ENCODE data around the gene BARHL1.

BARHL1 gene

GRCh38 chr9:132637801-132638200 lies 55.4 kb downstream of the BARHL1 start:
- H3K9me2 ChIP-seq (replicated peaks; ENCODE audit: insufficient read depth, low read length) = no peaks in the 10 kb centered on the region
- H3K9me3 ChIP-seq (ENCODE audit: insufficient read depth, low read length) = no peaks in the 10 kb centered on the region
- H3K79me2 ChIP-seq (ENCODE audit: insufficient read depth, low read length) = no peaks in the 10 kb centered on the region
- TF ChIP-seq CTCF (IDR thresholded peaks at IDR 0.05; ENCODE audit: insufficient read depth, low read length, poor library complexity, severe bottlenecking) (no peak), EZH2phosphoT487 (conservative IDR thresholded peaks at IDR 0.05; ENCODE audit: low read length) (no peak)
- no peak overlapping the region for H3K4me2 ChIP-seq (ENCODE audit: low read depth, low read length, poor library complexity, severe bottlenecking)
- H4K20me1 ChIP-seq (ENCODE audit: low read depth, low read length) = no peaks in the 10 kb centered on the region
- no peak overlapping the region for H3K27ac ChIP-seq (ENCODE audit: low read depth, low read length)
- H3K4me3 ChIP-seq (ENCODE audit: insufficient read depth, low read length, poor library complexity, severe bottlenecking) = no peak overlapping the region
- H3F3A ChIP-seq (ENCODE audit: insufficient read depth) = no peaks in the 10 kb centered on the region
- no peak overlapping the region for H3K9ac ChIP-seq (ENCODE audit: low read length)
- no peak overlapping the region for H2AFZ ChIP-seq (ENCODE audit: low read depth, low read length, severe bottlenecking)
- no peaks in the 10 kb centered on the region for H3K36me3 ChIP-seq (ENCODE audit: low read length)
- no peaks in the 10 kb centered on the region for H3K27me3 ChIP-seq (ENCODE audit: low read length)

GRCh38 chr9:132638240-132638639 lies 55.8 kb downstream of the BARHL1 start:
- Histone ChIP-seq H3K36me3 (ENCODE audit: low read length) (no peaks in the 10 kb centered on the region), H3K79me2 (ENCODE audit: insufficient read depth, low read length) (no peaks in the 10 kb centered on the region), H3K9me2 (replicated peaks; ENCODE audit: insufficient read depth, low read length) (no peaks in the 10 kb centered on the region), H3K4me3 (ENCODE audit: insufficient read depth, low read length, poor library complexity, severe bottlenecking) (no peak overlapping the region), H2AFZ (ENCODE audit: low read depth, low read length, severe bottlenecking) (no peak overlapping the region), H3F3A (ENCODE audit: insufficient read depth) (no peaks in the 10 kb centered on the region), H3K9ac (ENCODE audit: low read length) (no peak overlapping the region), H3K27ac (ENCODE audit: low read depth, low read length) (no peak overlapping the region), H3K9me3 (ENCODE audit: insufficient read depth, low read length) (no peaks in the 10 kb centered on the region), H3K27me3 (ENCODE audit: low read length) (no peaks in the 10 kb centered on the region), H4K20me1 (ENCODE audit: low read depth, low read length) (no peaks in the 10 kb centered on the region), H3K4me2 (ENCODE audit: low read depth, low read length, poor library complexity, severe bottlenecking) (no peak overlapping the region)
- TF ChIP-seq EZH2phosphoT487 (conservative IDR thresholded peaks at IDR 0.05; ENCODE audit: low read length) (no peak), CTCF (IDR thresholded peaks at IDR 0.05; ENCODE audit: insufficient read depth, low read length, poor library complexity, severe bottlenecking) (no peak)

GRCh38 chr9:132639322-132639721 lies 56.9 kb downstream of the BARHL1 start:
- Histone ChIP-seq H3F3A (ENCODE audit: insufficient read depth) (no peaks in the 10 kb centered on the region), H3K27ac (ENCODE audit: low read depth, low read length) (no peak overlapping the region), H4K20me1 (ENCODE audit: low read depth, low read length) (no peaks in the 10 kb centered on the region), H3K36me3 (ENCODE audit: low read length) (no peaks in the 10 kb centered on the region), H3K4me2 (ENCODE audit: low read depth, low read length, poor library complexity, severe bottlenecking) (no peak overlapping the region), H3K9ac (ENCODE audit: low read length) (no peak overlapping the region), H3K4me3 (ENCODE audit: insufficient read depth, low read length, poor library complexity, severe bottlenecking) (no peak overlapping the region), H3K9me3 (ENCODE audit: insufficient read depth, low read length) (no peaks in the 10 kb centered on the region), H3K79me2 (ENCODE audit: insufficient read depth, low read length) (no peaks in the 10 kb centered on the region), H3K27me3 (ENCODE audit: low read length) (no peaks in the 10 kb centered on the region), H3K9me2 (replicated peaks; ENCODE audit: insufficient read depth, low read length) (no peaks in the 10 kb centered on the region), H2AFZ (ENCODE audit: low read depth, low read length, severe bottlenecking) (no peak overlapping the region)
- TF ChIP-seq EZH2phosphoT487 (conservative IDR thresholded peaks at IDR 0.05; ENCODE audit: low read length) (no peak), CTCF (IDR thresholded peaks at IDR 0.05; ENCODE audit: insufficient read depth, low read length, poor library complexity, severe bottlenecking) (no peak)

All from SU-DHL-6 (cell line).